ENCODE measurements around the gene ATL2. TPM values are rescaled to one million over a fixed set of nuclear protein-coding genes. Genes with fewer than 3 reads are reported as not detected.

ATL2 gene
- polyA plus RNA-seq, 1 donor, result 77.6 TPM

GRCh38 chr2:38248255-38248654 is 128.8 kb downstream of the ATL2 start:
- DNase-seq, result peak; percentile 66

- DNase-seq, result no peak
These were observed 131.0 kb downstream of the ATL2 start for GRCh38 chr2:38246105-38246504.

GRCh38 chr2:38245114-38245641 is 131.9 kb downstream of the ATL2 start:
- no peak for DNase-seq

- no peak for DNase-seq
These were observed 132.8 kb downstream of the ATL2 start for GRCh38 chr2:38244301-38244700.

Other genes starting within 250 kb of the ATL2 start
- gene HNRNPLL, start 225.7 kb upstream of the ATL2 start, polyA plus RNA-seq (ENCODE audit: insufficient read length), result 78.5 TPM